GM12891 (cell line): ENCODE measurements around the gene R3HDML.

ENCODE experiments used
- POLR2A ChIP-seq: IDR thresholded peaks from 2 replicates; pipeline ENCODE4 v1.6.1; 2011; ENCODE audit warnings: low read depth, low read length, control low read depth
- POLR2AphosphoS5 ChIP-seq: IDR thresholded peaks from 2 replicates; pipeline ENCODE4 v1.6.1; 2011; ENCODE audit warnings: low read depth, low read length, control low read depth

GRCh38 chr20:44291754-44292153 is 45.1 kb upstream of the R3HDML start:
- TF ChIP-seq POLR2AphosphoS5 = no peak
- no peak for TF ChIP-seq POLR2A
